NCI-H2107 treated with DMSO at 0.1 percent for 48 hours (cell line): ENCODE measurements around the gene CTBP2.
"Not testable (repeated sequence)": the region's sequence is repeated elsewhere in the genome, so short reads cannot be mapped to it uniquely, and the experiment has no call there.

Experiments
- DNase-seq: peaks from one replicate; lab custom pipeline; 2025; ENCODE audit not compliant: unreplicated experiment; lab: John Stamatoyannopoulos, UW

The CTBP2 gene

GRCh38 chr10:125089469-125089868, 70.9 kb downstream of the CTBP2 start:
- no peak for DNase-seq

GRCh38 chr10:125087897-125088215, 72.5 kb downstream of the CTBP2 start:
- no peak for DNase-seq

GRCh38 chr10:125087191-125087896, 73.0 kb downstream of the CTBP2 start:
- DNase-seq, result no peak

GRCh38 chr10:125086691-125087090, 73.7 kb downstream of the CTBP2 start:
- DNase-seq, result no peak

- DNase-seq, result no peak
Observed at GRCh38 chr10:125085258-125086054, 74.9 kb downstream of the CTBP2 start.

GRCh38 chr10:125084614-125085257, 75.6 kb downstream of the CTBP2 start:
- DNase-seq, result no peak

GRCh38 chr10:125084191-125084613, 76.2 kb downstream of the CTBP2 start:
- DNase-seq, result no peak

GRCh38 chr10:125083576-125083920, 76.8 kb downstream of the CTBP2 start:
- DNase-seq, result no peak

- DNase-seq, result no peak
Observed at GRCh38 chr10:125082881-125083575, 77.3 kb downstream of the CTBP2 start.

GRCh38 chr10:125082471-125082870, 77.9 kb downstream of the CTBP2 start:
- DNase-seq, result not testable (repeated sequence)

- no peak for DNase-seq
Observed at GRCh38 chr10:125081931-125082330, 78.4 kb downstream of the CTBP2 start.

GRCh38 chr10:125080984-125081383, 79.4 kb downstream of the CTBP2 start:
- no peak for DNase-seq

- no peak for DNase-seq
Observed at GRCh38 chr10:125080296-125080695, 80.1 kb downstream of the CTBP2 start.

GRCh38 chr10:125079091-125079600, 81.2 kb downstream of the CTBP2 start:
- no peak for DNase-seq

- DNase-seq, result no peak
Observed at GRCh38 chr10:125076891-125077541, 83.3 kb downstream of the CTBP2 start.

- DNase-seq, result no peak
Observed at GRCh38 chr10:125076121-125076825, 84.1 kb downstream of the CTBP2 start.

- DNase-seq, result no peak
Observed at GRCh38 chr10:125073996-125074395, 86.4 kb downstream of the CTBP2 start.

- DNase-seq, result no peak
Observed at GRCh38 chr10:125072794-125073193, 87.6 kb downstream of the CTBP2 start.

GRCh38 chr10:125071008-125071407, 89.4 kb downstream of the CTBP2 start:
- DNase-seq, result no peak

GRCh38 chr10:125068406-125068805, 92.0 kb downstream of the CTBP2 start:
- no peak for DNase-seq
